DOHH2 (cell line): ENCODE data around the gene FLYWCH1.

Experiments used
- EZH2phosphoT487 ChIP-seq: fragments of 200-600 bp; sonication (generic); IDR thresholded peaks from 2 replicates; pipeline ENCODE4 v1.6.1; 2017; ENCODE audit warnings: borderline replicate concordance, mild to moderate bottlenecking, antibody characterized with exemption, low read length, moderate library complexity, mixed read lengths
- TF ChIP-seq, protein P1 (sequence below): fragments of 200-600 bp; sonication (generic); IDR thresholded peaks from one replicate; pipeline ENCODE4 v1.5.1; 2014; ENCODE audit warnings: antibody characterized with exemption, mild to moderate bottlenecking, low read depth, low read length; ENCODE audit not compliant: poor library complexity, severe bottlenecking

DNA sequence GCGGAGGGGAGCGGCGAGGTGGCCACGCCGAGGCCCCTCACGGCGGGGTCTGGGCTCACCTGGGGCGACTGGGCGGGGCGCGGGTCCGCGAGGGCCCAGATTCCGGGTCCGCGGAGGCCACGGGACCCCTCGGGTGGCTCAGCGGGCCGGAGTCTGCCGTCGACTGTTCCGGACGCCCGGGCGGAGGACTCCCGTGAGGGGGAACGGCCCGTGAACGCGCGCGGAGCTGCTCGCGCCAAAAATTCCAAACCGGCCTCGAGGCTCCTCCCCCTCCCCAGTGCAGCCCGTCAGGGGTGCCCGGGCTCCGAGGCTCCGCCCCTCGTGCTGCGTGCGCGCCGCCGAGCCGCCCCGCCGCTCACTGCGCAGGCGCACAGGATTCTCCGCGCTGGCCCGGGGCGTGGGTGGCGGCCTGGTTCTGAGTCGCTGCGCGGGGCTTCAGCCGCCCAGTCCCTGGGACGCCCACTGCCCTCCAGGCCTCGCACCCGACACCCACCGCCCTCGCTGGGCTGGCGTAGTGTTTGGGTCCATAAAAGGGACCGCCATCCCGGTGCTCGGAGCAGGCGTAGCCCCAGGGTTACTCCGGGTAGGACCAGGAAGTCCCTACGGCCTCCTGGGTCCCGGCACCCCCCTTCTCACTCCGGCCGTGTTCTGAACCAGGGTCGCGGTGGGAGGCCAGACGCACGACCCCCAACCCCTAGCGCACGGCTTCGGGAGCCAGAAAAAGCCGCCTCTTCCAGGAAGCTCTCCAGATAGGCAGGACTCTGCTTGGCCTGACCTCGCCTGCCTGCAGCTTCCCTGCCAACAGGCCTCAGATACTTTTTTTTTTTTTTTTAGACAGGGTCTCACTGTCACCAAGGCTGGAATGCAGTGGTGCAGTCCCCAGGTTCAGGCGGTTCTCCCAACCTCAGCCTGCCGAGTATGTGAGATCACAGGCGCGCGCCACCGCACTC is 68.8 kb downstream of the FLYWCH1 start, which contains the start of gene PKMYT1:
- TF ChIP-seq EZH2phosphoT487, result no peak
- TF ChIP-seq, protein P1, sequence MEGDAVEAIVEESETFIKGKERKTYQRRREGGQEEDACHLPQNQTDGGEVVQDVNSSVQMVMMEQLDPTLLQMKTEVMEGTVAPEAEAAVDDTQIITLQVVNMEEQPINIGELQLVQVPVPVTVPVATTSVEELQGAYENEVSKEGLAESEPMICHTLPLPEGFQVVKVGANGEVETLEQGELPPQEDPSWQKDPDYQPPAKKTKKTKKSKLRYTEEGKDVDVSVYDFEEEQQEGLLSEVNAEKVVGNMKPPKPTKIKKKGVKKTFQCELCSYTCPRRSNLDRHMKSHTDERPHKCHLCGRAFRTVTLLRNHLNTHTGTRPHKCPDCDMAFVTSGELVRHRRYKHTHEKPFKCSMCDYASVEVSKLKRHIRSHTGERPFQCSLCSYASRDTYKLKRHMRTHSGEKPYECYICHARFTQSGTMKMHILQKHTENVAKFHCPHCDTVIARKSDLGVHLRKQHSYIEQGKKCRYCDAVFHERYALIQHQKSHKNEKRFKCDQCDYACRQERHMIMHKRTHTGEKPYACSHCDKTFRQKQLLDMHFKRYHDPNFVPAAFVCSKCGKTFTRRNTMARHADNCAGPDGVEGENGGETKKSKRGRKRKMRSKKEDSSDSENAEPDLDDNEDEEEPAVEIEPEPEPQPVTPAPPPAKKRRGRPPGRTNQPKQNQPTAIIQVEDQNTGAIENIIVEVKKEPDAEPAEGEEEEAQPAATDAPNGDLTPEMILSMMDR, result no peak
